Amygdala (tissue), 56 donors: ENCODE results near the gene RERE.

Experiments used
- DNase-seq, 56 donors: peaks; one replicate each; lab custom pipeline; 2025; lab: John Stamatoyannopoulos, UW

Gene RERE

GRCh38 chr1:8764293-8764937 lies 53.0 kb downstream of the RERE start:
- no peak for DNase-seq

GRCh38 chr1:8763888-8764287 lies 53.6 kb downstream of the RERE start:
- DNase-seq, result no peak

GRCh38 chr1:8754993-8755392 lies 62.4 kb downstream of the RERE start:
- no peak for DNase-seq

GRCh38 chr1:8754247-8754650 lies 63.2 kb downstream of the RERE start:
- DNase-seq, result no peak

- DNase-seq, result no peak
Measured at GRCh38 chr1:8753736-8754135, 63.7 kb downstream of the RERE start.

GRCh38 chr1:8752921-8753713 lies 64.3 kb downstream of the RERE start:
- DNase-seq, result no peak

- no peak for DNase-seq
Measured at GRCh38 chr1:8752411-8752810, 65.0 kb downstream of the RERE start.

- no peak for DNase-seq
Measured at GRCh38 chr1:8751984-8752383, 65.5 kb downstream of the RERE start.

- DNase-seq, result no peak
Measured at GRCh38 chr1:8747879-8748825, 69.3 kb downstream of the RERE start.

GRCh38 chr1:8746554-8746953 lies 70.9 kb downstream of the RERE start:
- DNase-seq, result no peak

- DNase-seq, result no peak
Measured at GRCh38 chr1:8745749-8746390, 71.6 kb downstream of the RERE start.

GRCh38 chr1:8745346-8745745 lies 72.1 kb downstream of the RERE start:
- DNase-seq, result no peak

- DNase-seq, result no peak
Measured at GRCh38 chr1:8742022-8742924, 75.2 kb downstream of the RERE start.

- DNase-seq, result peak in 3 of 56 donors; percentile 1 to 10 (median 9)
Measured at GRCh38 chr1:8740034-8740449, 77.4 kb downstream of the RERE start.

GRCh38 chr1:8739377-8739776 lies 78.1 kb downstream of the RERE start:
- DNase-seq, result no peak

GRCh38 chr1:8736927-8737326 lies 80.5 kb downstream of the RERE start:
- no peak for DNase-seq

- no peak for DNase-seq
Measured at GRCh38 chr1:8733484-8733883, 84.0 kb downstream of the RERE start.

- no peak for DNase-seq
Measured at GRCh38 chr1:8731162-8731561, 86.3 kb downstream of the RERE start.

GRCh38 chr1:8728464-8728863 lies 89.0 kb downstream of the RERE start:
- no peak for DNase-seq
